Activated CD4-positive, alpha-beta memory T cell treated with anti-CD3 and anti-CD28 coated beads for 36 hours (primary cell): ENCODE data around the gene ITGAV. TPM values are rescaled to one million over a fixed set of nuclear protein-coding genes. Genes with fewer than 3 reads are reported as not detected.

Experiments used
- CTCF ChIA-PET: fragments of 350-600 bp; sonication (Branson Sonifier 250); formaldehyde crosslinking; loops from one replicate; lab custom pipeline; 2021; ENCODE audit warnings: antibody characterized with exemption, inconsistent platforms; lab: Charles Lee
- POLR2A ChIA-PET: fragments of 350-600 bp; sonication (Branson Sonifier 250); formaldehyde crosslinking; loops from one replicate; lab custom pipeline; 2021; ENCODE audit warnings: antibody characterized with exemption; lab: Charles Lee
- DNase-seq: peaks from one replicate; pipeline ENCODE4 v3.0.0-alpha.2; 2020
- H3K27ac Mint-ChIP-seq: one replicate; pipeline ENCODE4 v1.8.0; 2021; ENCODE audit warnings: mixed read lengths
- H3K27me3 Mint-ChIP-seq: one replicate; pipeline ENCODE4 v1.8.0; 2021; ENCODE audit warnings: mixed read lengths
- H3K36me3 Mint-ChIP-seq: one replicate; pipeline ENCODE4 v1.8.0; 2021; ENCODE audit warnings: mixed read lengths
- H3K4me1 Mint-ChIP-seq: one replicate; pipeline ENCODE4 v1.8.0; 2021; ENCODE audit warnings: low read depth, mixed read lengths
- H3K4me3 Mint-ChIP-seq: one replicate; pipeline ENCODE4 v1.8.0; 2021; ENCODE audit warnings: mild to moderate bottlenecking, mixed read lengths
- H3K9me3 Mint-ChIP-seq: one replicate; pipeline ENCODE4 v1.8.0; 2021; ENCODE audit warnings: mixed read lengths
- intact Hi-C: fragments of 100-400 bp; cut with micrococcal nuclease; formaldehyde crosslinking; loops from one replicate; pipeline ENCODE4 v1.15.1; 2023
- total RNA-seq, 2 experiments: library from RNA; stranded (reverse); gene quantifications; one replicate each; pipeline ENCODE4 v1.2.3, GENCODE V29; 2021

ITGAV gene
- total RNA-seq, 2 experiments from 2014 or later: 8.9 to 9.9 TPM

GRCh38 chr2:186599186-186599778, 9.4 kb downstream of the ITGAV start:
- no peak overlapping the region for H3K4me3 Mint-ChIP-seq
- H3K9me3 Mint-ChIP-seq: no peaks in the 10 kb centered on the region
- H3K27ac Mint-ChIP-seq: no peak overlapping the region
- ChIA-PET CTCF (interaction anchor here (0.7 kb wide), 1 partner anchor 86 kb away, joined by 4 read pairs; no protein-coding TSS in a partner anchor), POLR2A (no interaction called here)
- peaks cover 6% of the 10 kb centered on the region for H3K4me1 Mint-ChIP-seq
- DNase-seq: no peak
- no peaks in the 10 kb centered on the region for H3K27me3 Mint-ChIP-seq
- peaks cover 4% of the 10 kb centered on the region for H3K36me3 Mint-ChIP-seq
- intact Hi-C loops: no loop called here

- Mint-ChIP-seq H3K9me3 (no peaks in the 10 kb centered on the region), H3K27ac (no peak overlapping the region), H3K27me3 (no peaks in the 10 kb centered on the region), H3K4me3 (no peak overlapping the region), H3K4me1 (no peaks in the 10 kb centered on the region), H3K36me3 (peaks cover 5% of the 10 kb centered on the region)
- CTCF ChIA-PET: no interaction called here
- intact Hi-C loops: no loop called here
- POLR2A ChIA-PET: no interaction called here
- no peak for DNase-seq
These were observed 13.4 kb downstream of the ITGAV start for GRCh38 chr2:186603286-186603685.

DNA sequence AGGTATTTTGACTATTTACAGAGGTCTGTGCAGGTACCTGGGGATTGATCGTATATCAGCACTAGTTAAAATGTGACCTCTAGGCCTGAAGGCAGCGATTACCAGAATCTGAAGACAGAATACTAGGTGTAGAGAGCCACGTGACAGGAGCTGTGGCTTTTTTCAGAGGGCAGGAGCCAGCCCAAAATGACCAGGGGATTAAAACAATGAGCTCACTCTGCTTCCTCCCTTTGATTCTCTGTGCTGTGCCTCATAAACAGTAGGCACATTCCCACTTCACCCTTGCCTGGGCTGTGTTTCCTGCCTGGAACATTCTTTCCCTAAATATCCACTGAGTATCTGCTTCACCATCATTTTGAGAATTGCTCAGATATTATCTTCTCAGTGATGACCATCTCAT, 15.2 kb downstream of the ITGAV start:
- intact Hi-C loops: no loop called here
- Mint-ChIP-seq H3K9me3 (no peaks in the 10 kb centered on the region), H3K27ac (no peak overlapping the region), H3K27me3 (no peaks in the 10 kb centered on the region), H3K4me3 (no peak overlapping the region), H3K36me3 (peaks cover 5% of the 10 kb centered on the region), H3K4me1 (no peaks in the 10 kb centered on the region)
- POLR2A ChIA-PET: no interaction called here
- DNase-seq: no peak
- CTCF ChIA-PET: no interaction called here

DNA sequence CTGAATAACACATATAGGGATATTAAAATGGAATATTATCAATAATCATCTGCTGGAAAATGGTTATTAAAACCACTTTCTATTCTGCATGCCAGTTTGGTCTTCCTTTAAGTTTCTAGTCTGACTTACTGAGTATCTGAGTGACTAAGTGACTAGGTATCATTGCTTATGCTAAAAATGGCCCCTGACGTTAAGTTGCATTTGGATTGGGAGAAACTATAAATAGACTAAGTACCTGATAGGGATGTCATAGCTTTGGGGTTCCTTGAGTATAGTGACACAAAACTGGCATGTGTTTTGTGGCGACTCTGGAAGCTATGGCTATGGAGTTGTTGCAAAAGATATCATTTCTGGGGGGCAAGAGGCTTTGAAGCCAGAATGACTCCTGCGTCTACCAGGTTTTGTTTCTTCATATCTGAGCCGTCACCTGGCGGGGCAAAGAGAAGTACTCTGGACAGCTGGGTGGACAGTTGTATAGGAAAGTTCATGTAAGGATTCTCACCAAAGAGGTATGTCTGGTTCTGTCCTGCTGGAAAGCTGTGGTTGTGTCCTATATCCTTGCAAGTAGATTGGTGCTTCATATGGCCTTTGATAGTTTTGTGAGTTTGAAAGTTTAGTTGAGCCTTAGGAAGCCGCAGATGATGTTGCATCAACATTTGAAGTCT, 17.9 kb downstream of the ITGAV start:
- no peak for DNase-seq
- Mint-ChIP-seq H3K36me3 (peaks cover 3% of the 10 kb centered on the region), H3K9me3 (no peaks in the 10 kb centered on the region), H3K4me3 (no peak overlapping the region), H3K27me3 (no peaks in the 10 kb centered on the region), H3K27ac (no peak overlapping the region), H3K4me1 (no peaks in the 10 kb centered on the region)
- CTCF ChIA-PET: interaction anchor here (1.4 kb wide), 1 partner anchor 33 kb away, joined by 3 read pairs; no protein-coding TSS in a partner anchor
- intact Hi-C loops: no loop called here
- POLR2A ChIA-PET: interaction anchor here (1.1 kb wide), 1 partner anchor 18 kb away, joined by 4 read pairs; the partner anchor contains the start of gene ITGAV

GRCh38 chr2:186610785-186611184, 20.9 kb downstream of the ITGAV start:
- H3K36me3 Mint-ChIP-seq: peaks cover 2% of the 10 kb centered on the region
- H3K27me3 Mint-ChIP-seq: no peaks in the 10 kb centered on the region
- POLR2A ChIA-PET: no interaction called here

GRCh38 chr2:186611526-186611925, 21.7 kb downstream of the ITGAV start:
- intact Hi-C loops: no loop called here
- ChIA-PET CTCF (no interaction called here), POLR2A (no interaction called here)
- H3K4me1 Mint-ChIP-seq: no peaks in the 10 kb centered on the region
- peaks cover 2% of the 10 kb centered on the region for H3K36me3 Mint-ChIP-seq
- H3K9me3 Mint-ChIP-seq: no peaks in the 10 kb centered on the region
- no peak overlapping the region for H3K27ac Mint-ChIP-seq
- no peak overlapping the region for H3K4me3 Mint-ChIP-seq
- H3K27me3 Mint-ChIP-seq: no peaks in the 10 kb centered on the region
- no peak for DNase-seq

More at GRCh38 chr2:186610785-186611184, 20.9 kb downstream of the ITGAV start:
- no peak overlapping the region for H3K4me3 Mint-ChIP-seq
- CTCF ChIA-PET: no interaction called here
- no peaks in the 10 kb centered on the region for H3K9me3 Mint-ChIP-seq
- no peak for DNase-seq
- H3K4me1 Mint-ChIP-seq: no peaks in the 10 kb centered on the region
- H3K27ac Mint-ChIP-seq: no peak overlapping the region
- intact Hi-C loops: no loop called here

GRCh38 chr2:186612026-186612425, 22.2 kb downstream of the ITGAV start:
- DNase-seq: no peak
- Mint-ChIP-seq H3K9me3 (no peaks in the 10 kb centered on the region), H3K27me3 (no peaks in the 10 kb centered on the region), H3K4me1 (no peaks in the 10 kb centered on the region), H3K27ac (no peak overlapping the region), H3K4me3 (no peak overlapping the region), H3K36me3 (no peaks in the 10 kb centered on the region)
- POLR2A ChIA-PET: no interaction called here
- intact Hi-C loops: no loop called here
- CTCF ChIA-PET: no interaction called here

- Mint-ChIP-seq H3K27ac (no peak overlapping the region), H3K4me1 (no peaks in the 10 kb centered on the region)
- intact Hi-C loops: no loop called here
These were observed 22.9 kb downstream of the ITGAV start for GRCh38 chr2:186612555-186613440.

GRCh38 chr2:186614373-186614772, 24.5 kb downstream of the ITGAV start:
- peaks cover 3% of the 10 kb centered on the region for H3K36me3 Mint-ChIP-seq
- no peak overlapping the region for H3K27ac Mint-ChIP-seq
- intact Hi-C loops: no loop called here
- no peaks in the 10 kb centered on the region for H3K27me3 Mint-ChIP-seq
- H3K4me1 Mint-ChIP-seq: no peaks in the 10 kb centered on the region
- ChIA-PET CTCF (no interaction called here), POLR2A (no interaction called here)
- no peak overlapping the region for H3K4me3 Mint-ChIP-seq
- H3K9me3 Mint-ChIP-seq: no peaks in the 10 kb centered on the region
- DNase-seq: no peak

More at GRCh38 chr2:186612555-186613440, 22.9 kb downstream of the ITGAV start:
- H3K4me3 Mint-ChIP-seq: no peak overlapping the region
- ChIA-PET CTCF (interaction anchor here (1.1 kb wide), 1 partner anchor 23 kb away, joined by 3 read pairs; the partner anchor contains the start of gene ITGAV), POLR2A (no interaction called here)
- no peaks in the 10 kb centered on the region for H3K9me3 Mint-ChIP-seq
- no peaks in the 10 kb centered on the region for H3K27me3 Mint-ChIP-seq
- no peak for DNase-seq
- no peaks in the 10 kb centered on the region for H3K36me3 Mint-ChIP-seq

GRCh38 chr2:186617148-186617547, 27.3 kb downstream of the ITGAV start:
- Mint-ChIP-seq H3K27me3 (no peaks in the 10 kb centered on the region), H3K9me3 (no peaks in the 10 kb centered on the region), H3K4me1 (no peaks in the 10 kb centered on the region), H3K4me3 (no peak overlapping the region), H3K36me3 (peaks cover 3% of the 10 kb centered on the region), H3K27ac (no peak overlapping the region)
- ChIA-PET POLR2A (interaction anchor here (1.2 kb wide), 1 partner anchor 27 kb away, joined by 3 read pairs; the partner anchor contains the start of gene ITGAV), CTCF (no interaction called here)
- DNase-seq: no peak
- intact Hi-C loops: no loop called here

DNA sequence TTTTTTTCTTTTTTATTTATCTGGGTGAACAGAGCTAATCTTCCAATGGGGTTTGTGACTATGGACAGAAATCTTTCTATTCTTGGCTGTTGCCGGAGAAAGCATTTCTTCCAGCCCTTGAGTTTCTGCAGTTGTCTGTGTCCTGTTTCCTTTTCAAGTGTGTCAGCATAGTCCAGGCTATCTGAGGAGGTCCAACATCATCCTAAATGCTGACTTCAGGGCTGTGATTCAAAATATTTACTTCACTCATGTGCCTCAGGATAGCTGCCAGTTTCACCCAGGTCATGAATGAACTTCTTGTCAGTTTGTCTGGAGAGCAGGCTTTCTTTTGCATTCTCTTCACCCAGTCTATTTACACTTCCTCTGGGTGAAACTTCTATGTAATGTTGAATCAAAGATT, 27.9 kb downstream of the ITGAV start:
- intact Hi-C loops: no loop called here
- Mint-ChIP-seq H3K27ac (no peak overlapping the region), H3K27me3 (no peaks in the 10 kb centered on the region), H3K4me3 (no peak overlapping the region), H3K36me3 (peaks cover 7% of the 10 kb centered on the region), H3K9me3 (no peaks in the 10 kb centered on the region), H3K4me1 (no peaks in the 10 kb centered on the region)
- no peak for DNase-seq
- ChIA-PET POLR2A (interaction anchor here (1.2 kb wide), 1 partner anchor 28 kb away, joined by 3 read pairs; the partner anchor contains the start of gene ITGAV), CTCF (no interaction called here)

- Mint-ChIP-seq H3K4me3 (no peak overlapping the region), H3K4me1 (no peaks in the 10 kb centered on the region), H3K27ac (no peak overlapping the region), H3K9me3 (no peaks in the 10 kb centered on the region), H3K36me3 (peaks cover 15% of the 10 kb centered on the region), H3K27me3 (no peaks in the 10 kb centered on the region)
- intact Hi-C loops: no loop called here
- ChIA-PET POLR2A (no interaction called here), CTCF (no interaction called here)
- DNase-seq: no peak
These were observed 28.8 kb downstream of the ITGAV start for GRCh38 chr2:186618696-186619095.
